ENCODE data around the gene PLCB3.
"Not testable (repeated sequence)": the region's sequence is repeated elsewhere in the genome, so short reads cannot be mapped to it uniquely, and the experiment has no call there.

PLCB3 gene

DNA sequence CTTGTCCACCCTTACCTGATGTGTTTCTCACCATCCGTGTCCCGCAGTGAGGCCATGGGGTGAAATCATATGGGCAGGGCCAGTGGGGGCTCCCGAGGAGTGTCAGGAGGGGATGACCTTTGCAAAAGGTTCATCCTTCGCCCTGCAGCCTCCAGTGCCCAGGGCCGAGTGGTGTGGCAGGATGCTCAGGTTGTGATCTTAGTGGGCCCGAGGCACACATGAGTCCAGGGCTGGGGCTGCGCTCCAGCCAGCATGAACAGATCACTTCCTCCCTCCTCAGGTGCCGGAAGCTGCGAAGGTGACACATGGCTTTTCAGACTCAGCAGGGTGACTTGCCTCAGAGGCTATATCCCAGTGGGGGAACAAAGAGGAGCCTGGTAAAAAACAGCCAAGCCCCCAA, 13.3 kb upstream of the PLCB3 start:
- no peak for DNase-seq

DNA sequence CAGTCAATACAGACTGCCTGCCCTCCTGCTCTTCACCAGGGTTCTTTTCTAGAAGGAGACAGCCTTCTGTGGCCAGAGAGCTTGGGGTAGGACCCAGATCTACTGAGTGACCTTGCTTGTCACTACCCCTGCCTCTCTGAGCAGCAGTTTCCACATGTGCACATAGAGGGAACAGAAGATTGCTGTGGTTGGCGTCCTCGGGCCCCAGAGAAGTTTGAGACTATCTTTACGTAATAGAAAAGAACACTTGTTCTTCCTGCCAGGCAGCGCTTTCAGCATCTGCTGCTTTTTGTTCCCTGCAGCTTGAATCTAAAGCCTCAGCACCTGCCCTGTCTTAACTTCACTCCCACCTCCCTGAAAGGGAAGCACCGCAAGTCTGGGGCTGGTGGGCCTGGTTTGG, 12.3 kb upstream of the PLCB3 start:
- DNase-seq: no peak

- DNase-seq: no peak
These were observed 11.5 kb upstream of the PLCB3 start for GRCh38 chr11:64239662-64240434.

DNA sequence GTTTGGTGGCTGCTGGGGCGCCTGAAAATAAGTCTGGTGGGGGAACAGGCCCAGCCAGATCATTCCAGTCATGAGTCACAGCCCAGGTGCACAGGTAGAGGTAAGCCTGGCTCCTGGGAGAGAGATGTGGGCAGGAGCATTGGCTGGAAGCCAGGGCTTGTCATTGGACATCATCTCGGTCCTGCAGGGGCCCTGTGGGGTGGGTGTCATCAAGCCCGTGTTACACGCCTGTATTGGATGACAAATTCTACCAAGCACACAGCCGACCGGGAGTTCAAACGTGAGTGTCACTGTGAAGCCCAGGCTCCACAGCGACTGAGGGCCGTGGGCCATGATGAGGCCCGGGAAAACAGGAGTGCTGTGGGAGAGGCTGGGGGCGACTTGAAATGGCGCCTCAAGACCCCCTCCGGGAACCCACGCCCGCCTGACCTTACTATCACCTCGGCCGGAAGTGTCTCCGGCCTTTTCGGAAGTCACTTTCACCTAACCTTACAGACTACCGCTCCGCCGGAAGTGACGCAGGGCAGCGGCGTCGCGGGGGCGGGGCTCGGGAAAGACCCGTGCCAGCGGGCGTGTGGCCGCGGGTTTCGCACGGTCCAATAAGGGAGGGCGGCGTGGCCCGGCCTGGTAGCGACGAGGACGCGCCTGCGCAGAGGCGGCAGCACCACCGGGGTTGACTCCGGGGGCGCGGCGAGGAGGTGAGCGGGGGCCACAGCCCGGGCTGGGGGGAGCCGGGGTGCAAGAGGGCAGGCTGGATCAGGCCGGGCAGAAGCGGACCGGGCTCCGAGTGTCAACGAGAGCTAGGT, 10.7 kb upstream of the PLCB3 start, which contains the start of gene FKBP2:
Gene FKBP2, plus strand, starts transcription at position 661 of the 806 bp plus-strand sequence. CDS start 1,293 bp downstream, outside the sequence.
- peak; percentile 96 for DNase-seq

DNA sequence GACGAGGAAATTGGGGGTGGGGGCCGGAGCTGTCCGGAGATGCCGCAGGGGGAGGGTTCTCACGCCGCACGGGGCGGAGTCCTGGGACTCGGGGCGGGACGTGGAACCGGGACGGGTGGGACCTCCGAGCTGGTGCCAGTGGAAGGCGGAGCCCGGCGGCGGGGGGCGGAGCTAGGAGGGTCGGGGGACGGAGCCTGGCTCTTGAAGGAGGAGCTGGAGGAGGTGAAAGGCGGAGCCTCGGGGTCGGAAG, 10.2 kb upstream of the PLCB3 start:
- peak; percentile 98 for DNase-seq

GRCh38 chr11:64241491-64242374, 9.6 kb upstream of the PLCB3 start:
- peak; percentile 63 for DNase-seq

GRCh38 chr11:64243236-64243854, 8.0 kb upstream of the PLCB3 start:
- no peak for DNase-seq

- DNase-seq: no peak
These were observed 7.2 kb upstream of the PLCB3 start for GRCh38 chr11:64244107-64244506.

DNA sequence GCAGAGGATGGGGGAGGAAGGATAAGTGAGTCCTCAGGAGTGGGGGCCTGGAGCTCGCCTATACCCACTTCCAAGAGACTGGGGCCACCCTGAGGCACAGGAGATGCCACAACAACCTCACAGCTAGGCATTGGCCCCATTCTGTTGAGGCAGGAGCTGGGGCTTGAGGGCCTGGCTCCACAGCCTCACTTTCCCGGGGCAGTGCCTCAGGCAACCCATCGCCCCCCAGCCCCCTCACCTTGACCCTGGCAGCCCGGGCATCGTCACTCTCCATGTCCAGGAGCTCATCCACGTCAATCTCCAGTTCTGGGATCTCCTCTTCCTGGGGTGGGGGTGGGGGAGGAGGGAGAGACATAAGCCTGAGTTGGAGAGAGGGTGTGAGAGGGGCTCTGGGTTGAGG, 6.4 kb upstream of the PLCB3 start:
- DNase-seq: no peak

DNA sequence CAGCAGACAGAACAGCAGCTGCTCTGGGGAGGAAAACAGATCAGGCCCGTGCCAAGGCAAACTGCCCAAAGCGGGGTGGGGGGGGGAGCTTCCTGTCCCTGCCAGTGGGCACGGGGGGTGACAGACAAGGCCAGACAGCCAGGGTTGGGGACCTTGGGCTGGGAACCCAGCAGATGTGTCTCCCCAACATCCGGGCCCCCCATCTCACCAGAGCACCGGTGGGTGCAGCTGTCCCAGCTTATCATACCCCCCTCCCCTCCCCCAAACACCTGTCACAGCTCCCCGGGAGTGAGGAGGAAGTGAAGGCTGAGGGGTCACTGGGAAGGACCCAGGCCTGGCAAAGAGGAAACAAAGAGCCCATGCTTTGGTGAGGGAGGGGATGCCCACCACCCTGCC, 5.9 kb upstream of the PLCB3 start:
- no peak for DNase-seq

GRCh38 chr11:64245797-64246620, 5.3 kb upstream of the PLCB3 start:
- peak; percentile 42 for DNase-seq

DNA sequence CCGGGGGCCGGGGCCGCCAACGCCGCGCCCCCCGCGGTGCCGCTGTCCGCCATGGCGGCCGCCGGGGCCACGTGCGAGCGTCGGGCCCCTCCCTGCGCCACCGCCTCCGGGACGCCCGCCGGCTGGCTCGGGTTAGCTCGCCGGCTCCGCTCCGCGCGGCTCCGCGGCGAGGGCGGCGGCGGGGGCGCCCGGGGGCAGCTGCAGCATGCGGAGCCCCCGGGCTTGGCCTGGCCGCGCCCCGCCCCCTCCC, 4.8 kb upstream of the PLCB3 start:
- not testable (repeated sequence) for DNase-seq

DNA sequence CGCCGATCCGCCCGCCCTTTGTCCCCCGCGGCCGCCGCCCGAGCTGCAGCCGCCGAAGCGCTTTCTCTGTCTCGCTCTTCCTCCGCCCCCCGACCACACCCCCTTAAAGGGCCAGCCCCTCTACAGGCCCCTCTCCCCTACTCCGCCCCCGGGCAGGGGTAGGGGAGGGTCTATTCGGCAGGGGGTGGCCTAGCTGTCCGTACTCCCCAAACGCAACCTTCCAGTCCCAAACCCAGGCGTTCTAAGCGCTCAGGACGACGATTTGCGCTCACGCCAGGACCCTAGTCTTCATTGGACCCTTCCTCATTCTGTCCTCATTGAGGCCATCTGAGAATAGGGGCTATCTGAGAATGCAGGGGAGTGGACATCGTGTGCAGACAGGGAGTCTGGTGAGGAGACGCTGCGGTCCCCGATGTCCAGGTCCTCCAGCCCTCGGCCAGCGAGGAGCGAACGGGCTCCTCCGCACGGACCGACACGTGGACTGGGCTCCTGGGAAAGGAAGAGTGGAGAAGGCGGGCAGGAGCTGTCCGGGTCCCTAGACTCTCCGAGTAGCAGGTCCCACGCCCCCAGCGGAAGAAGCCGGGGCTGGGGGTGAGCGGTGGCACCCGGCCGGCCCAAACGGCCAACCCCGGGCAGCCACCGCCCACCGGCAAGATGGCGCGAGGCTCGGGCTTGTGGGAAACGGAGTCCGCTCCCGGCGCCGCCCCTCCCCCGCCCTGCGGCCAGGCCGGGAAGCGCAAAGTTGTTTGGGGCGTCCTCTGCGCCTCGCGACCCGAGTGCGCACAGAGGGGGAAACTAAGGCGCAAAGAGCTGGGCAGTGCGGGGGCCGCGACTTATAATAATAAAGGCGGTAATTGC, 4.2 kb upstream of the PLCB3 start, which contains the start of gene PPP1R14B:
Gene PPP1R14B, minus strand, starts transcription at position 73 of the 858 bp plus-strand sequence. CDS start 270 bp downstream, outside the sequence.
- DNase-seq: peak; percentile 91

DNA sequence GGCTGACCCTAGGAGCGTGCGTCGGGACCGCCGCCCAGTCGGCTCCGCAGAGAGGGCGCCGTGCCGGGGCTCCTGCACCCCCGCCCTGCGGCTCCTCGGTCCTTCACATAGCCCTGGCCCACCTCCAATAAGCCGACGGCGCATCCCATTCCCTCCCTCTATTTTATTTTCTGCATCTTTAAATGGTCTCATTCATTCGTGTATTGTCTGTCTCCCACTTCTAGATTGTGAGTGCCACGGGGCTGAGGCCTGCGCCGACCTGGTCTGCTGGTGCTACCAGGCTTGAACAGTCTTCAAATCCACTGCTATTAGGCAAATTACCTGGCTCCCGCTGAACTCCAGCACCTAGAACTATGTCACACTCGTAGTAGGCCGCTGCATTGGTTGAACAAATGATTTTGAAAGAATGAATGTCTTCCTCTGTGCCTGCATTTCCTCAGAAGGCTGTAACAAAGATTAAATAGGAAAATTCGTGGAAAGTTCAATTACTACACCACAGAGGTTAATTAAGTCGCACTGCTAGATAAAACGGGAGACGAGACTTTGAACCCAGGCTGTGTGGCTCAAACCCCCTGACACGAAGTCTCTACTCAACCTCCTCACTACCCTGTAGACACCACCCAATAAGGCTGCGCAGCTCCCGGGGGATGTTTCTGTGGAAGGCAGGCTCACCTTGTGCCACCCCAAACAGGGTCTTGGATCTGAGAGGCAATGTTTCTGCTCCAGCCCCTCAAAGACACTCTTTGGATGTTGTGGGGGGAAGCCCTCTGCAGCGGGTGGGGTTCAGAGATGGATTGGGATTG, 3.4 kb upstream of the PLCB3 start:
- peak; percentile 47 for DNase-seq

- DNase-seq: peak; percentile 29
These were observed 2.8 kb upstream of the PLCB3 start for GRCh38 chr11:64248578-64248977.

DNA sequence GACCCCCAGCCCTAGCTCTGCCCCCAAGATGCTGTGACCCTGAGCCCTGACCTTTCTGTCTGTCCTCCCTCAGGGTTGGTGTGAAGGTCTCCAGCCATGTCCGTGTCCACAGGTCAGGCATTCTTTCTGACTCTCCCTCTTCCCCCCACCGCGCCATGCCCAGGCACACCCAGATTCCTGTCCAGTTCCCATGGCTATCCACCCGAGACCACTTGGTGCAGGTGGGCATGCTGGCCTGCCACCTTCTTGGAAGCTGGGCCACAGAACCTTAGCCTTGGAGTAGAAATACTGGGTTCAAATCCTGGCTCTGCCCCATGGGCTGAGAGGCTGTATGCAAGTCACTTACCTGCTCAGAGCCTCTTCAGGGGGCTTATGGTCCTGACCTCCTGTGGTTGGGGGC, 2.3 kb upstream of the PLCB3 start:
- no peak for DNase-seq

DNA sequence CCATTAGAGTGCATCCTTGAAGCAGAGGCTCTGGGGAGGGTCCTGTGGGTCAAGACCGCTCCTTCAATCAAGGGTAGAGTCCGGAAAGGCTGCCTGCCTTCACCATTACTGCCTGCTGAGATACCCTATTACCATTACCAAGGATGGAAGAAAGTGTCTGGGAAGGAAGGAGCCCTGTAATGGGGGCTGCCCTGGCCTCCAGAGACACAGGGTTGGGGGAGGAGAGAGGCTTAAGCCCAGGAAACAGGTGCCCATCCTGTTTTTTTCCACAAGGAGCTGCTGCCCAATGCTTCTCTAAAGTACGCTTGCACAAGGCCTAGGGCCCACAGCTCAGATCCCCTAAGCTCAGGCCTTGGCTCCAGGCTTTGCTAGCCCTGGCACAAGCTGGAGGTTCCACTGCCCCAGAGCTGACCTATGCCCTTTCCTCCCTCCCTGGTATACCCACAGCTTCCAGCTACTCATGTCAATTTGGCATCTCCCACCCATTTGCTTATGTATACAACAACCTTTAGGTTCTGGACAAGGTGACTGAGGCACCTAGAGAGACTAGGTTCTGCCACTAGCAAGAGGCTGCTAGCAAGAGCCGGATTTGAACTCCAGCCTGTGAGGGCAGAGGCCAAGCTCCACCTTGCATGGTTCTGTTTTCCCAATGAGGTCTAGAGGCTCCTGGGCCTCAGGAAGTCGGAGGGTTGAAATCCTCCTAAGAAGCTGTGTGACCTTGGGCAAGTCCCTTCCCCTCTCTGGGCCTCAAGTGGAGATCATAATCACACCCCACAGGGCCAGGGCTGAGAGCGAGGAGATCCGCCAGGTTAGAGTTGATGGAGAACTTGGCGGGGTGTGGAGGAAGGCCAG, 1.5 kb upstream of the PLCB3 start:
- peak; percentile 48 for DNase-seq

GRCh38 chr11:64250415-64251015, 815 bp upstream of the PLCB3 start:
- DNase-seq: no peak

DNA sequence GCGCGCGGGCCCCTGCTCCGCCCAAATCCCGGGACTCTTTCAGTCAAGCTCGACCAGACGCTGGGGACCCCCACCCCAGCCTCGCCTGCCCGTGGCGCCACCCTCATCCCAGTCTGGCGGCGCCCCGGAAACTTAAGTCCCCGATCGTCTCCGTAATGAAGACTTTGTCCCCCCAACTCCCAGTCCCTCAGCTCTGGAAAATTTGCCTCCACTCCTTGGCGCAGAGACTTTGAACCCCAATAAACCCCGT, 348 bp downstream of the PLCB3 start:
- no peak for DNase-seq

Measured in NCI-H82 (cell line).